ACC112 (cell line): ENCODE results near the gene INSRR.

ENCODE experiments used
- H2AFZ ChIP-seq: fragments of 200-600 bp; sonication (generic); one replicate; pipeline ENCODE4 v1.6.0; 2017; ENCODE audit warnings: antibody characterized with exemption, low read length; ENCODE audit not compliant: unreplicated experiment
- H3K27ac ChIP-seq: fragments of 200-600 bp; sonication (generic); 2 replicates; pipeline ENCODE4 v1.5.1; 2014; ENCODE audit warnings: low read depth, mild to moderate bottlenecking, antibody characterized with exemption, low read length, moderate library complexity
- H3K27me3 ChIP-seq: fragments of 200-600 bp; sonication (generic); 2 replicates; pipeline ENCODE4 v1.6.1; 2014; ENCODE audit warnings: mild to moderate bottlenecking, antibody characterized with exemption, low read length, moderate library complexity, mixed read lengths; ENCODE audit not compliant: insufficient read depth
- H3K36me3 ChIP-seq: fragments of 200-600 bp; sonication (generic); 2 replicates; pipeline ENCODE4 v1.6.1; 2016; ENCODE audit warnings: mild to moderate bottlenecking, antibody characterized with exemption, low read length, moderate library complexity, mixed read lengths; ENCODE audit not compliant: insufficient read depth
- H3K4me1 ChIP-seq: fragments of 200-600 bp; sonication (generic); one replicate; pipeline ENCODE4 v1.6.1; 2016; ENCODE audit warnings: low read length, mixed read lengths; ENCODE audit not compliant: insufficient read depth, unreplicated experiment, control insufficient read depth
- H3K4me3 ChIP-seq: fragments of 200-600 bp; sonication (generic); 2 replicates; pipeline ENCODE4 v1.5.1; 2014; ENCODE audit warnings: mild to moderate bottlenecking, low read depth, low read length
- H3K79me2 ChIP-seq: fragments of 200-600 bp; sonication (generic); one replicate; pipeline ENCODE4 v1.6.0; 2016; ENCODE audit warnings: low read length; ENCODE audit not compliant: control insufficient read depth, unreplicated experiment, insufficient read depth

The INSRR gene

GRCh38 chr1:156884560-156885184, 25.8 kb upstream of the INSRR start:
- Histone ChIP-seq H3K27ac (no peak overlapping the region), H3K4me1 (no peaks in the 10 kb centered on the region), H3K27me3 (no peaks in the 10 kb centered on the region)

GRCh38 chr1:156883919-156884318, 25.0 kb upstream of the INSRR start:
- H3K4me3 ChIP-seq = no peak overlapping the region
- H3K36me3 ChIP-seq = no peaks in the 10 kb centered on the region
- no peaks in the 10 kb centered on the region for H3K79me2 ChIP-seq
- H3K4me1 ChIP-seq = no peaks in the 10 kb centered on the region
- peaks cover 3% of the 10 kb centered on the region; the same call in 1 of the 2 replicates for H3K27me3 ChIP-seq
- H2AFZ ChIP-seq = no peak overlapping the region
- no peak overlapping the region for H3K27ac ChIP-seq

More at GRCh38 chr1:156884560-156885184, 25.8 kb upstream of the INSRR start:
- Histone ChIP-seq H3K4me3 (no peak overlapping the region), H3K79me2 (no peaks in the 10 kb centered on the region), H2AFZ (no peak overlapping the region), H3K36me3 (no peaks in the 10 kb centered on the region)

GRCh38 chr1:156882543-156882942, 23.6 kb upstream of the INSRR start:
- Histone ChIP-seq H3K79me2 (no peaks in the 10 kb centered on the region), H3K27ac (no peak overlapping the region), H3K4me1 (no peaks in the 10 kb centered on the region), H2AFZ (no peak overlapping the region), H3K36me3 (no peaks in the 10 kb centered on the region), H3K4me3 (no peak overlapping the region), H3K27me3 (peaks cover 3% of the 10 kb centered on the region; the same call in 1 of the 2 replicates)

GRCh38 chr1:156881663-156882062, 22.7 kb upstream of the INSRR start:
- peaks cover 3% of the 10 kb centered on the region; the same call in 1 of the 2 replicates for H3K27me3 ChIP-seq
- H3K4me3 ChIP-seq = no peak overlapping the region
- H3K27ac ChIP-seq = no peak overlapping the region
- no peak overlapping the region for H2AFZ ChIP-seq
- no peaks in the 10 kb centered on the region for H3K79me2 ChIP-seq
- no peaks in the 10 kb centered on the region for H3K4me1 ChIP-seq
- no peaks in the 10 kb centered on the region for H3K36me3 ChIP-seq

GRCh38 chr1:156881101-156881500, 22.2 kb upstream of the INSRR start:
- peaks cover 3% of the 10 kb centered on the region; the same call in 1 of the 2 replicates for H3K27me3 ChIP-seq
- no peak overlapping the region for H3K27ac ChIP-seq
- H3K79me2 ChIP-seq = no peaks in the 10 kb centered on the region
- no peak overlapping the region for H2AFZ ChIP-seq
- H3K36me3 ChIP-seq = no peaks in the 10 kb centered on the region
- H3K4me1 ChIP-seq = no peaks in the 10 kb centered on the region
- no peak overlapping the region for H3K4me3 ChIP-seq

GRCh38 chr1:156880473-156880872, 21.6 kb upstream of the INSRR start:
- Histone ChIP-seq H3K4me1 (no peaks in the 10 kb centered on the region), H3K4me3 (no peak overlapping the region), H3K36me3 (no peaks in the 10 kb centered on the region), H3K27ac (no peak overlapping the region), H2AFZ (no peak overlapping the region), H3K27me3 (peaks cover 3% of the 10 kb centered on the region; the same call in 1 of the 2 replicates), H3K79me2 (no peaks in the 10 kb centered on the region)

GRCh38 chr1:156879876-156880275, 21.0 kb upstream of the INSRR start:
- Histone ChIP-seq H3K79me2 (no peaks in the 10 kb centered on the region), H3K27me3 (peaks cover 3% of the 10 kb centered on the region; the same call in 1 of the 2 replicates), H2AFZ (no peak overlapping the region), H3K27ac (no peak overlapping the region), H3K36me3 (no peaks in the 10 kb centered on the region), H3K4me1 (no peaks in the 10 kb centered on the region), H3K4me3 (no peak overlapping the region)

- no peaks in the 10 kb centered on the region for H3K36me3 ChIP-seq
- no peak overlapping the region for H3K4me3 ChIP-seq
- no peaks in the 10 kb centered on the region for H3K79me2 ChIP-seq
- no peak overlapping the region for H2AFZ ChIP-seq
- H3K27ac ChIP-seq = no peak overlapping the region
- H3K4me1 ChIP-seq = no peaks in the 10 kb centered on the region
- H3K27me3 ChIP-seq = peaks cover 3% of the 10 kb centered on the region; the same call in 1 of the 2 replicates
These were observed 18.7 kb upstream of the INSRR start for GRCh38 chr1:156877433-156878170.

- Histone ChIP-seq H3K4me1 (no peaks in the 10 kb centered on the region), H3K27ac (no peak overlapping the region), H3K36me3 (no peaks in the 10 kb centered on the region), H3K27me3 (peaks cover 3% of the 10 kb centered on the region; the same call in 1 of the 2 replicates), H3K4me3 (no peak overlapping the region), H2AFZ (no peak overlapping the region), H3K79me2 (no peaks in the 10 kb centered on the region)
These were observed 17.4 kb upstream of the INSRR start for GRCh38 chr1:156876281-156876680.

- Histone ChIP-seq H2AFZ (no peak overlapping the region), H3K36me3 (no peaks in the 10 kb centered on the region), H3K27me3 (peaks cover 3% of the 10 kb centered on the region; the same call in 1 of the 2 replicates), H3K4me1 (peaks cover 3% of the 10 kb centered on the region), H3K4me3 (no peak overlapping the region), H3K79me2 (no peaks in the 10 kb centered on the region), H3K27ac (no peak overlapping the region)
These were observed 16.4 kb upstream of the INSRR start for GRCh38 chr1:156875341-156875615.
